ENCODE measurements around the gene BPIFB2.

DNA sequence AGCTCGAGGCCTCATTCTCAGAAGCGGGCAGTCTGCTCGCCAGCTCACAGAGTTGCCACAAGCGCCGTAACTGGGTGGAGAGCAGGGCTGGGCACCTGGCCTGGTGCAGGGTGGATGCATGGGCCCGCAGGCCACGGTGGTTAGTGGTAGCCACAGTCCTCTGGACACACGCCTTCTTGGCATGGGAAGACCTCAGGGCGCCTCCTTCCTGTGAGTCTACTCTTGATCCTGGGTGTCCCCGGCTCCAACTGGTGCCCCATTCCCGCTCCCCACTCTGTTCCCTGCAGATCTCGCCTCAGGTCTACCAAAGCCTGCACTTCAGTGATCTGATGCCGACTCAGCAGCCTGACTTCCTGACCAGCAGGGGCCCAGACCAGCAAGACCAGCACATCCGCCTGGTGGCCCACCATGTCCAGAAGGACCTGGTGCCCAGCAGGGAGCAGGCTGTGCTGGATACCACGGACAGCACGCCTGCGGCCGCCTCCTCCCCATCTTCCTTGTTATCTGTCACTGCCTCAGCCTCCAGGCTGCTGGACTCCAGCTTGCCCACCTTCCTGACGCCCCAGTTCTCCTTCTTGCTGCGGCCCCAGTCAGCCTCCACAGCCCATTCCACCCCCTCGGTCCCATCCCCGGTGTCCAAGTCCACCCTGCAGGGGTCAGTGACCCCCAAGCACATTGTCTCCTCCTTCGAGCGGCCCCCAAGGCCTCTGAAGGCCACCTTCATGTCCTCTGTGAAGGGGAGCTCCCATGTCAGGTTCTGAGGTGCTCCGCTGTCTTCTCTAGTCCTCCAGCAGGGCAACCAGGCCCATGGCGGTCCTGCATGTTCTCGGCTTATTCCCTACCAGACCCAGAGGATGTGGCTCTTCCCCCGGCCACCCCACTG, 46.4 kb upstream of the BPIFB2 start:
- TF ChIP-seq, protein P1, sequence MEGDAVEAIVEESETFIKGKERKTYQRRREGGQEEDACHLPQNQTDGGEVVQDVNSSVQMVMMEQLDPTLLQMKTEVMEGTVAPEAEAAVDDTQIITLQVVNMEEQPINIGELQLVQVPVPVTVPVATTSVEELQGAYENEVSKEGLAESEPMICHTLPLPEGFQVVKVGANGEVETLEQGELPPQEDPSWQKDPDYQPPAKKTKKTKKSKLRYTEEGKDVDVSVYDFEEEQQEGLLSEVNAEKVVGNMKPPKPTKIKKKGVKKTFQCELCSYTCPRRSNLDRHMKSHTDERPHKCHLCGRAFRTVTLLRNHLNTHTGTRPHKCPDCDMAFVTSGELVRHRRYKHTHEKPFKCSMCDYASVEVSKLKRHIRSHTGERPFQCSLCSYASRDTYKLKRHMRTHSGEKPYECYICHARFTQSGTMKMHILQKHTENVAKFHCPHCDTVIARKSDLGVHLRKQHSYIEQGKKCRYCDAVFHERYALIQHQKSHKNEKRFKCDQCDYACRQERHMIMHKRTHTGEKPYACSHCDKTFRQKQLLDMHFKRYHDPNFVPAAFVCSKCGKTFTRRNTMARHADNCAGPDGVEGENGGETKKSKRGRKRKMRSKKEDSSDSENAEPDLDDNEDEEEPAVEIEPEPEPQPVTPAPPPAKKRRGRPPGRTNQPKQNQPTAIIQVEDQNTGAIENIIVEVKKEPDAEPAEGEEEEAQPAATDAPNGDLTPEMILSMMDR (IDR thresholded peaks at IDR 0.05): no peak
- no peak for TF ChIP-seq POLR2AphosphoS5 (IDR thresholded peaks at IDR 0.05)
